ENCODE results near the gene IQCM. TPM values are rescaled to one million over a fixed set of nuclear protein-coding genes. Genes with fewer than 3 reads are reported as not detected.

The IQCM gene
- total RNA-seq, 1 experiment from 2014 or later = 0.11 TPM

- Mint-ChIP-seq H3K4me1 (no peaks in the 10 kb centered on the region), H3K27ac (no peak overlapping the region), H3K36me3 (no peaks in the 10 kb centered on the region), H3K27me3 (ENCODE audit: low read depth) (no peaks in the 10 kb centered on the region), H3K4me3 (no peak overlapping the region), H3K9me3 (peaks cover 22% of the 10 kb centered on the region)
- DNase-seq (ENCODE audit: low spot score) (no peak), ATAC-seq (peak; percentile 76)
- POLR2A ChIA-PET = no interaction called here
- TF ChIP-seq, protein P1, sequence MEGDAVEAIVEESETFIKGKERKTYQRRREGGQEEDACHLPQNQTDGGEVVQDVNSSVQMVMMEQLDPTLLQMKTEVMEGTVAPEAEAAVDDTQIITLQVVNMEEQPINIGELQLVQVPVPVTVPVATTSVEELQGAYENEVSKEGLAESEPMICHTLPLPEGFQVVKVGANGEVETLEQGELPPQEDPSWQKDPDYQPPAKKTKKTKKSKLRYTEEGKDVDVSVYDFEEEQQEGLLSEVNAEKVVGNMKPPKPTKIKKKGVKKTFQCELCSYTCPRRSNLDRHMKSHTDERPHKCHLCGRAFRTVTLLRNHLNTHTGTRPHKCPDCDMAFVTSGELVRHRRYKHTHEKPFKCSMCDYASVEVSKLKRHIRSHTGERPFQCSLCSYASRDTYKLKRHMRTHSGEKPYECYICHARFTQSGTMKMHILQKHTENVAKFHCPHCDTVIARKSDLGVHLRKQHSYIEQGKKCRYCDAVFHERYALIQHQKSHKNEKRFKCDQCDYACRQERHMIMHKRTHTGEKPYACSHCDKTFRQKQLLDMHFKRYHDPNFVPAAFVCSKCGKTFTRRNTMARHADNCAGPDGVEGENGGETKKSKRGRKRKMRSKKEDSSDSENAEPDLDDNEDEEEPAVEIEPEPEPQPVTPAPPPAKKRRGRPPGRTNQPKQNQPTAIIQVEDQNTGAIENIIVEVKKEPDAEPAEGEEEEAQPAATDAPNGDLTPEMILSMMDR (IDR thresholded peaks at IDR 0.05) = peak; percentile 28; the same call in 1 of the 2 replicates
- no peak for TF ChIP-seq FOXJ3 (CRISPR knock-in tag; IDR thresholded peaks at IDR 0.05; ENCODE audit: borderline replicate concordance)
- no peak for TF ChIP-seq ZNF232 (CRISPR knock-in tag; IDR thresholded peaks at IDR 0.05)
- TF ChIP-seq RORB (CRISPR knock-in tag; IDR thresholded peaks at IDR 0.05) = no peak
- TF ChIP-seq ZNF317 (CRISPR knock-in tag; IDR thresholded peaks at IDR 0.05; ENCODE audit: borderline replicate concordance, low read depth) = no peak
- CTCF ChIA-PET = interaction anchor here (0.6 to 1.2 kb wide), 6 partner anchors 10 to 92 kb away, joined by 3 to 5 read pairs (median 3); no protein-coding TSS in a partner anchor
Observed at GRCh38 chr4:149690726-149691125, 124.9 kb downstream of the IQCM start.

DNA sequence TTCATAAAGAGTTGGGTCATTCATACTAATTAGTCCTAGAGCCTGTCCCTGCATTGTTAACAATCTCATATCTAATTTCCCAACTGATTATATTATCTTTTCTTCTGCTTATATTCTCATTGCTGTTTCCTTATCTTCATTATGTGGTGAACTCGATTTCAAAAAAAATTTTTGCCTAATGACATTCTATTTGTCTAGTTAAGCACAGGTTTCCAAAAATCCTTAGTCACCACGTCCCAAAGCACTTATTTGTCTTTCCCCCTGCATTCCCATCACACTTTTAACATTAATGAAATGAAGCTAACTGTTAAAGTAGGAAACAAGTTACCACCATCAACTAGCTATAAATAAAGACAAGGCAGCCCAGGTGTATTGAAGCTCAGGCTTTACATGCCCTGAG, 131.1 kb downstream of the IQCM start:
- POLR2A ChIA-PET = no interaction called here
- no peak overlapping the region for H3K27ac Mint-ChIP-seq
- no peaks in the 10 kb centered on the region for H3K36me3 Mint-ChIP-seq
- no peaks in the 10 kb centered on the region for H3K27me3 Mint-ChIP-seq (ENCODE audit: low read depth)
- H3K9me3 Mint-ChIP-seq = peaks cover 16% of the 10 kb centered on the region
- peaks cover 5% of the 10 kb centered on the region; the same call in 1 of the 2 replicates for H3K4me1 Mint-ChIP-seq
- ATAC-seq = no peak; the same call in 1 of the 2 replicates
- H3K4me3 Mint-ChIP-seq = no peak overlapping the region
- TF ChIP-seq, protein P2, sequence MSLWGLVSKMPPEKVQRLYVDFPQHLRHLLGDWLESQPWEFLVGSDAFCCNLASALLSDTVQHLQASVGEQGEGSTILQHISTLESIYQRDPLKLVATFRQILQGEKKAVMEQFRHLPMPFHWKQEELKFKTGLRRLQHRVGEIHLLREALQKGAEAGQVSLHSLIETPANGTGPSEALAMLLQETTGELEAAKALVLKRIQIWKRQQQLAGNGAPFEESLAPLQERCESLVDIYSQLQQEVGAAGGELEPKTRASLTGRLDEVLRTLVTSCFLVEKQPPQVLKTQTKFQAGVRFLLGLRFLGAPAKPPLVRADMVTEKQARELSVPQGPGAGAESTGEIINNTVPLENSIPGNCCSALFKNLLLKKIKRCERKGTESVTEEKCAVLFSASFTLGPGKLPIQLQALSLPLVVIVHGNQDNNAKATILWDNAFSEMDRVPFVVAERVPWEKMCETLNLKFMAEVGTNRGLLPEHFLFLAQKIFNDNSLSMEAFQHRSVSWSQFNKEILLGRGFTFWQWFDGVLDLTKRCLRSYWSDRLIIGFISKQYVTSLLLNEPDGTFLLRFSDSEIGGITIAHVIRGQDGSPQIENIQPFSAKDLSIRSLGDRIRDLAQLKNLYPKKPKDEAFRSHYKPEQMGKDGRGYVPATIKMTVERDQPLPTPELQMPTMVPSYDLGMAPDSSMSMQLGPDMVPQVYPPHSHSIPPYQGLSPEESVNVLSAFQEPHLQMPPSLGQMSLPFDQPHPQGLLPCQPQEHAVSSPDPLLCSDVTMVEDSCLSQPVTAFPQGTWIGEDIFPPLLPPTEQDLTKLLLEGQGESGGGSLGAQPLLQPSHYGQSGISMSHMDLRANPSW (CRISPR knock-in tag; conservative IDR thresholded peaks at IDR 0.05; ENCODE audit: low read depth) = no peak
- TF ChIP-seq HMGA2 (CRISPR knock-in tag; IDR thresholded peaks at IDR 0.05) = no peak
- DNase-seq (ENCODE audit: low spot score) = no peak
- CTCF ChIA-PET = no interaction called here

- POLR2A ChIA-PET = no interaction called here
- H3K36me3 Mint-ChIP-seq = no peaks in the 10 kb centered on the region
- H3K27me3 Mint-ChIP-seq (ENCODE audit: low read depth) = peaks cover 3% of the 10 kb centered on the region; the same call in 1 of the 2 replicates
- CTCF ChIA-PET = no interaction called here
- no peak overlapping the region for H3K4me3 Mint-ChIP-seq
- H3K27ac Mint-ChIP-seq = no peak overlapping the region
- ATAC-seq = no peak
- DNase-seq (ENCODE audit: low spot score) = no peak
- TF ChIP-seq, protein P3, sequence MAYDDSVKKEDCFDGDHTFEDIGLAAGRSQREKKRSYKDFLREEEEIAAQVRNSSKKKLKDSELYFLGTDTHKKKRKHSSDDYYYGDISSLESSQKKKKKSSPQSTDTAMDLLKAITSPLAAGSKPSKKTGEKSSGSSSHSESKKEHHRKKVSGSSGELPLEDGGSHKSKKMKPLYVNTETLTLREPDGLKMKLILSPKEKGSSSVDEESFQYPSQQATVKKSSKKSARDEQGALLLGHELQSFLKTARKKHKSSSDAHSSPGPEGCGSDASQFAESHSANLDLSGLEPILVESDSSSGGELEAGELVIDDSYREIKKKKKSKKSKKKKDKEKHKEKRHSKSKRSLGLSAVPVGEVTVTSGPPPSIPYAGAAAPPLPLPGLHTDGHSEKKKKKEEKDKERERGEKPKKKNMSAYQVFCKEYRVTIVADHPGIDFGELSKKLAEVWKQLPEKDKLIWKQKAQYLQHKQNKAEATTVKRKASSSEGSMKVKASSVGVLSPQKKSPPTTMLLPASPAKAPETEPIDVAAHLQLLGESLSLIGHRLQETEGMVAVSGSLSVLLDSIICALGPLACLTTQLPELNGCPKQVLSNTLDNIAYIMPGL (CRISPR knock-in tag; IDR thresholded peaks at IDR 0.05) = no peak
- TF ChIP-seq, protein P4, sequence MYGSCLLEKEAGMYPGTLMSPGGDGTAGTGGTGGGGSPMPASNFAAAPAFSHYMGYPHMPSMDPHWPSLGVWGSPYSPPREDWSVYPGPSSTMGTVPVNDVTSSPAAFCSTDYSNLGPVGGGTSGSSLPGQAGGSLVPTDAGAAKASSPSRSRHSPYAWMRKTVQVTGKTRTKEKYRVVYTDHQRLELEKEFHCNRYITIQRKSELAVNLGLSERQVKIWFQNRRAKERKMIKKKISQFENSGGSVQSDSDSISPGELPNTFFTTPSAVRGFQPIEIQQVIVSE (CRISPR knock-in tag; IDR thresholded peaks at IDR 0.05; ENCODE audit: borderline replicate concordance) = no peak
- TF ChIP-seq FOXP1 (CRISPR knock-in tag; IDR thresholded peaks at IDR 0.05; ENCODE audit: borderline replicate concordance) (no peak), ZNF425 (CRISPR knock-in tag; conservative IDR thresholded peaks at IDR 0.05) (no peak), ARID4B (CRISPR knock-in tag; IDR thresholded peaks at IDR 0.05; ENCODE audit: borderline replicate concordance) (no peak)
- peaks cover 20% of the 10 kb centered on the region for H3K9me3 Mint-ChIP-seq
- H3K4me1 Mint-ChIP-seq = no peaks in the 10 kb centered on the region
Observed at GRCh38 chr4:149676076-149676475, 139.6 kb downstream of the IQCM start.
